Panc1 (cell line): ENCODE measurements around the gene LETM1. TPM values are rescaled to one million over a fixed set of nuclear protein-coding genes. Genes with fewer than 3 reads are reported as not detected.

Experiments used
- ATAC-seq: fragments of 200-7000 bp; cut with Tn5 transposase; 2 replicates; pipeline ENCODE4 v1.9.1; 2020; ENCODE audit warnings: mild to moderate bottlenecking, moderate library complexity
- BruUV-seq: library from RNA; stranded (reverse); fragments of 400-500 nt; replicated peaks from 2 replicates; lab custom pipeline; 2021; lab: Mats Ljungman, UMichigan
- CTCF ChIA-PET: fragments of 300-600 bp; sonication (Branson Sonifier 250); formaldehyde crosslinking; loops from one replicate; lab custom pipeline; 2022; ENCODE audit warnings: antibody characterized with exemption; lab: Charles Lee
- POLR2A ChIA-PET: fragments of 300-600 bp; sonication (Branson Sonifier 250); formaldehyde crosslinking; loops from one replicate; lab custom pipeline; 2022; ENCODE audit warnings: antibody characterized with exemption; lab: Charles Lee
- DNase-seq: peaks from one replicate; pipeline ENCODE4 v3.0.0-alpha.2; 2010; ENCODE audit warnings: low read depth, low spot score
- H3K27ac ChIP-seq: 2 replicates; pipeline ENCODE4 v1.5.1; 2011; ENCODE audit warnings: mild to moderate bottlenecking, low read length, inconsistent platforms
- H3K27me3 ChIP-seq: fragments of 200-500 bp; sonication (Bioruptor generic); 2 replicates; pipeline ENCODE4 v1.6.0; 2014; ENCODE audit warnings: low read length, inconsistent platforms; ENCODE audit not compliant: control insufficient read depth, insufficient read depth
- H3K36me3 ChIP-seq: fragments of 200-500 bp; sonication (Bioruptor generic); 2 replicates; pipeline ENCODE4 v1.5.1; 2014; ENCODE audit warnings: inconsistent platforms, mild to moderate bottlenecking, low read length, moderate library complexity; ENCODE audit not compliant: control insufficient read depth, insufficient read depth
- H3K4me1 ChIP-seq: 2 replicates; pipeline ENCODE4 v1.5.1; 2011; ENCODE audit warnings: inconsistent platforms, mild to moderate bottlenecking, low read length, moderate library complexity; ENCODE audit not compliant: control insufficient read depth, insufficient read depth
- H3K4me3 ChIP-seq, 2 experiments: 2 replicates each; pipeline ENCODE4 v1.5.1; 2011 to 2012; ENCODE audit warnings: low read depth in 2 of 2, low read length in 2 of 2, mild to moderate bottlenecking in 2 of 2, inconsistent platforms in 1 of 2, moderate library complexity in 1 of 2
- H3K9me3 ChIP-seq: fragments of 200-500 bp; sonication (Bioruptor generic); 2 replicates; pipeline ENCODE4 v1.5.1; 2014; ENCODE audit warnings: low read depth, mild to moderate bottlenecking, inconsistent platforms, low read length, moderate library complexity; ENCODE audit not compliant: control insufficient read depth, insufficient read depth
- POLR2AphosphoS5 ChIP-seq: IDR thresholded peaks from 2 replicates; pipeline ENCODE4 v1.6.1; 2012; ENCODE audit warnings: mild to moderate bottlenecking, low read depth, low read length, moderate library complexity
- SIN3A ChIP-seq: IDR thresholded peaks from 2 replicates; pipeline ENCODE4 v1.6.1; 2012; ENCODE audit warnings: low read depth, mild to moderate bottlenecking, low read length, moderate library complexity, borderline replicate concordance; ENCODE audit not compliant: insufficient read depth
- TCF7L2 ChIP-seq: IDR thresholded peaks from 2 replicates; pipeline ENCODE4 v1.6.1; 2011; ENCODE audit warnings: mild to moderate bottlenecking, low read depth, low read length, inconsistent platforms
- in situ Hi-C: cut with HindIII; loops from 2 replicates; pipeline ENCODE4 v1.10.0; 2016; ENCODE audit warnings: low sequenced_read_pairs, low pct_unique_long_range_greater_than_20kb
- intact Hi-C: fragments of 100-400 bp; cut with micrococcal nuclease; formaldehyde crosslinking; loops from one replicate; pipeline ENCODE4 v1.10.0; 2022; ENCODE audit not compliant: unreplicated experiment
- total RNA-seq: library from RNA; stranded (reverse); gene quantifications from one replicate; pipeline ENCODE4 v1.2.1, GENCODE V29; 2021; ENCODE audit not compliant: unreplicated experiment
- TF ChIP-seq, protein P1 (sequence below), 2 experiments: IDR thresholded peaks; 2 replicates each; pipeline ENCODE4 v1.6.1; 2011 to 2012; ENCODE audit warnings: low read depth in 2 of 2, control low read depth in 1 of 2, low read length in 1 of 2, mild to moderate bottlenecking in 1 of 2, moderate library complexity in 1 of 2; ENCODE audit not compliant: insufficient read depth in 1 of 2
- TF ChIP-seq, protein P2 (sequence below): fragments of 450-650 bp; IDR thresholded peaks from 2 replicates; pipeline ENCODE4 v1.5.1; 2017; ENCODE audit warnings: mild to moderate bottlenecking

Gene LETM1
- total RNA-seq, 1 experiment from 2014 or later = 67.6 TPM

DNA sequence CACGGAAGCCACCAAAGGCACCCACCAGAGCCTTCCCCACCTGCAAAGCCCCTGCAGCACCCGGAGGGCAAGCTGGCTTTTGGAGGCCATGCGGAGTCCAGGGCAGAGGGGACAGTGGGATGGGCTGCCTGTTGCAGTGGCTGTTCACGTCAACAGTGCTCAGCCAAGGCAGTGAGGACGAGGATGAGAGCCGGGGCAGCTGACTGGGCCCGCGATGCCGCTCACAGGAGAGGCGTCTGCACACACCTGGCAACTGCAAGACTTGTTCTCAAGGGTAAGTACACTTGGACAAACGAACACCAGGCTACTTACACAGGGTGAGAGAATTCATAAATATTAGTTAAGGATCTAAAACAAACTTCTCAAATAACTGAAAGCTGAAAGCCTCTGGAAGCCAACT lies 43.2 kb downstream of the LETM1 start:
- no peak for ATAC-seq
- TSS peak; percentile 82 for BruUV-seq
- H3K27me3 ChIP-seq = no peaks in the 10 kb centered on the region
- no peak overlapping the region for H3K4me3 ChIP-seq
- H3K36me3 ChIP-seq = no peaks in the 10 kb centered on the region
- in situ Hi-C loops (no loop called here), intact Hi-C loops (no loop called here)
- no peak for DNase-seq
- TF ChIP-seq TCF7L2 (no peak), POLR2AphosphoS5 (no peak), SIN3A (no peak)
- TF ChIP-seq, protein P1, sequence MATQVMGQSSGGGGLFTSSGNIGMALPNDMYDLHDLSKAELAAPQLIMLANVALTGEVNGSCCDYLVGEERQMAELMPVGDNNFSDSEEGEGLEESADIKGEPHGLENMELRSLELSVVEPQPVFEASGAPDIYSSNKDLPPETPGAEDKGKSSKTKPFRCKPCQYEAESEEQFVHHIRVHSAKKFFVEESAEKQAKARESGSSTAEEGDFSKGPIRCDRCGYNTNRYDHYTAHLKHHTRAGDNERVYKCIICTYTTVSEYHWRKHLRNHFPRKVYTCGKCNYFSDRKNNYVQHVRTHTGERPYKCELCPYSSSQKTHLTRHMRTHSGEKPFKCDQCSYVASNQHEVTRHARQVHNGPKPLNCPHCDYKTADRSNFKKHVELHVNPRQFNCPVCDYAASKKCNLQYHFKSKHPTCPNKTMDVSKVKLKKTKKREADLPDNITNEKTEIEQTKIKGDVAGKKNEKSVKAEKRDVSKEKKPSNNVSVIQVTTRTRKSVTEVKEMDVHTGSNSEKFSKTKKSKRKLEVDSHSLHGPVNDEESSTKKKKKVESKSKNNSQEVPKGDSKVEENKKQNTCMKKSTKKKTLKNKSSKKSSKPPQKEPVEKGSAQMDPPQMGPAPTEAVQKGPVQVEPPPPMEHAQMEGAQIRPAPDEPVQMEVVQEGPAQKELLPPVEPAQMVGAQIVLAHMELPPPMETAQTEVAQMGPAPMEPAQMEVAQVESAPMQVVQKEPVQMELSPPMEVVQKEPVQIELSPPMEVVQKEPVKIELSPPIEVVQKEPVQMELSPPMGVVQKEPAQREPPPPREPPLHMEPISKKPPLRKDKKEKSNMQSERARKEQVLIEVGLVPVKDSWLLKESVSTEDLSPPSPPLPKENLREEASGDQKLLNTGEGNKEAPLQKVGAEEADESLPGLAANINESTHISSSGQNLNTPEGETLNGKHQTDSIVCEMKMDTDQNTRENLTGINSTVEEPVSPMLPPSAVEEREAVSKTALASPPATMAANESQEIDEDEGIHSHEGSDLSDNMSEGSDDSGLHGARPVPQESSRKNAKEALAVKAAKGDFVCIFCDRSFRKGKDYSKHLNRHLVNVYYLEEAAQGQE (IDR thresholded peaks at IDR 0.05; ENCODE audit: insufficient read depth in 1 of 2, low read depth in 2 of 2, low read length in 1 of 2) = no peak
- TF ChIP-seq, protein P2, sequence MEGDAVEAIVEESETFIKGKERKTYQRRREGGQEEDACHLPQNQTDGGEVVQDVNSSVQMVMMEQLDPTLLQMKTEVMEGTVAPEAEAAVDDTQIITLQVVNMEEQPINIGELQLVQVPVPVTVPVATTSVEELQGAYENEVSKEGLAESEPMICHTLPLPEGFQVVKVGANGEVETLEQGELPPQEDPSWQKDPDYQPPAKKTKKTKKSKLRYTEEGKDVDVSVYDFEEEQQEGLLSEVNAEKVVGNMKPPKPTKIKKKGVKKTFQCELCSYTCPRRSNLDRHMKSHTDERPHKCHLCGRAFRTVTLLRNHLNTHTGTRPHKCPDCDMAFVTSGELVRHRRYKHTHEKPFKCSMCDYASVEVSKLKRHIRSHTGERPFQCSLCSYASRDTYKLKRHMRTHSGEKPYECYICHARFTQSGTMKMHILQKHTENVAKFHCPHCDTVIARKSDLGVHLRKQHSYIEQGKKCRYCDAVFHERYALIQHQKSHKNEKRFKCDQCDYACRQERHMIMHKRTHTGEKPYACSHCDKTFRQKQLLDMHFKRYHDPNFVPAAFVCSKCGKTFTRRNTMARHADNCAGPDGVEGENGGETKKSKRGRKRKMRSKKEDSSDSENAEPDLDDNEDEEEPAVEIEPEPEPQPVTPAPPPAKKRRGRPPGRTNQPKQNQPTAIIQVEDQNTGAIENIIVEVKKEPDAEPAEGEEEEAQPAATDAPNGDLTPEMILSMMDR = no peak
- no peak overlapping the region for H3K27ac ChIP-seq
- H3K9me3 ChIP-seq = no peaks in the 10 kb centered on the region
- CTCF ChIA-PET = no interaction called here
- H3K4me1 ChIP-seq = no peaks in the 10 kb centered on the region
- POLR2A ChIA-PET = no interaction called here

DNA sequence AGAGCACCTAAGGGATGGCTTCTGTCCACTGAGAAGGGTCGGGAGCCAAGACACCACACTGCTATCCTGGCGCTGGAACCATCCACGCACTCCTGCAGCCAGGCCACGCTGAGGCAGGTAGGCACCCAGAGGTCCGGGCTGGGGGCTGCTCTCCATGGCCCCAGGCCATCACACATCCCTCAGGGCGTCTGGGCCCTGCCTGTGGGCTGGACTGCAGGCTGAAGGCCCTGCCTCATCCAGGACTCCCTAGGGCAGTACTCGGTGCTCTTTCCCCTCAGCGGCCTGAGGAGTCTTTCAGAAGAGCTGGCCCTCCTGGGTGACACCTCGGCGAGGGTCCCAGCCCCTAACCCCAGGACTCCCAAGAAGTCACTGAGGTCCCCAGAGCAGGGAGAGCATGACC lies 45.2 kb downstream of the LETM1 start:
- DNase-seq (no peak), ATAC-seq (peak; percentile 11; the same call in 1 of the 2 replicates)
- Histone ChIP-seq H3K4me1 (no peaks in the 10 kb centered on the region), H3K4me3 (no peak overlapping the region), H3K27me3 (no peaks in the 10 kb centered on the region), H3K36me3 (no peaks in the 10 kb centered on the region), H3K27ac (no peak overlapping the region), H3K9me3 (no peaks in the 10 kb centered on the region)
- POLR2A ChIA-PET = no interaction called here
- in situ Hi-C loops (no loop called here), intact Hi-C loops (loop anchor here (1.0 kb wide), 1 partner anchor 62 kb away; no protein-coding TSS in a partner anchor)
- BruUV-seq = no TSS peak
- TF ChIP-seq, protein P1 (IDR thresholded peaks at IDR 0.05; ENCODE audit: insufficient read depth in 1 of 2, low read depth in 2 of 2, low read length in 1 of 2) = no peak
- TF ChIP-seq, protein P2 = no peak
- TF ChIP-seq SIN3A = no peak
- TF ChIP-seq TCF7L2 = no peak
- no peak for TF ChIP-seq POLR2AphosphoS5
- CTCF ChIA-PET = interaction anchor here (1.4 to 1.8 kb wide), 3 partner anchors 58 to 64 kb away, joined by 4 to 7 read pairs (median 5); no protein-coding TSS in a partner anchor
